Esophagus muscularis mucosa (tissue), 4 donors: Measurements from ENCODE around the gene GOLGA2.

ENCODE experiments used
- EP300 ChIP-seq: sonication (generic); formaldehyde crosslinking; IDR thresholded peaks from one replicate; pipeline ENCODE4 v1.6.1; 2017; ENCODE audit warnings: antibody characterized with exemption
- POLR2A ChIP-seq: fragments of 450-650 bp; IDR thresholded peaks from one replicate; pipeline ENCODE4 v1.6.1; 2017; ENCODE audit warnings: antibody characterized with exemption, moderate library complexity, mild to moderate bottlenecking, low read depth
- TF ChIP-seq, protein P1 (sequence below), 3 experiments: fragments of 200-600 bp in 2 of 3; fragments of 450-650 bp in 1 of 3; sonication (generic) in 2 of 3; IDR thresholded peaks; one replicate each; pipeline ENCODE4 v1.5.1; 2017 to 2019; ENCODE audit warnings: antibody characterized with exemption in 3 of 3, mild to moderate bottlenecking in 2 of 3, moderate library complexity in 1 of 3

DNA sequence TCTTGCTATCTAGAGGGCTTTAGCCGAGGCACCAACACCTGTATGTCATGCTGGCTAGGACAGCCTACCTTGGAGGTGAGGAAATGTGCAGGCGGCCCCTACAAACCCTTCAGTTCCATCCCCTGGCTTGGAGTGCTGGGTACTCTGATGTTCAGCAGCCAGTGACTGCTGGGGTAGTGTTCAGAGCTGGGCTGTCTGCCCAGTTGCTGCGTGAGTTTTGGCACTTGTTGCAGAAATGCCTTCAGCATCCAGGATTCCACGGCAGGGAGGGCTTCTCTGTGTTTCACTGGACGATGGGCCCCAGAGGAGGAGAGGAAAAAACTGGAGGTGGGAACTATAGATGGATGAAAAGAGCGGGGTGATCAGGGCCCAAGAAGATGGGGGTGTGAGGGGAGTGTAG lies 10.6 kb upstream of the GOLGA2 start:
- TF ChIP-seq POLR2A (no peak), EP300 (no peak)
- TF ChIP-seq, protein P1, sequence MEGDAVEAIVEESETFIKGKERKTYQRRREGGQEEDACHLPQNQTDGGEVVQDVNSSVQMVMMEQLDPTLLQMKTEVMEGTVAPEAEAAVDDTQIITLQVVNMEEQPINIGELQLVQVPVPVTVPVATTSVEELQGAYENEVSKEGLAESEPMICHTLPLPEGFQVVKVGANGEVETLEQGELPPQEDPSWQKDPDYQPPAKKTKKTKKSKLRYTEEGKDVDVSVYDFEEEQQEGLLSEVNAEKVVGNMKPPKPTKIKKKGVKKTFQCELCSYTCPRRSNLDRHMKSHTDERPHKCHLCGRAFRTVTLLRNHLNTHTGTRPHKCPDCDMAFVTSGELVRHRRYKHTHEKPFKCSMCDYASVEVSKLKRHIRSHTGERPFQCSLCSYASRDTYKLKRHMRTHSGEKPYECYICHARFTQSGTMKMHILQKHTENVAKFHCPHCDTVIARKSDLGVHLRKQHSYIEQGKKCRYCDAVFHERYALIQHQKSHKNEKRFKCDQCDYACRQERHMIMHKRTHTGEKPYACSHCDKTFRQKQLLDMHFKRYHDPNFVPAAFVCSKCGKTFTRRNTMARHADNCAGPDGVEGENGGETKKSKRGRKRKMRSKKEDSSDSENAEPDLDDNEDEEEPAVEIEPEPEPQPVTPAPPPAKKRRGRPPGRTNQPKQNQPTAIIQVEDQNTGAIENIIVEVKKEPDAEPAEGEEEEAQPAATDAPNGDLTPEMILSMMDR (IDR thresholded peaks at IDR 0.05), result no peak
